Liver (tissue), 3 donors: ENCODE results near the gene UBE2D3.

Source experiments
- CTCF ChIP-seq: fragments of 150-350 bp; IDR thresholded peaks from 2 replicates; pipeline ENCODE4 v1.5.1; 2017; ENCODE audit warnings: improper control_type of control experiment, low read depth, low read length; ENCODE audit not compliant: missing input control
- JUND ChIP-seq, 2 donors: IDR thresholded peaks; 2 replicates each; pipeline ENCODE4 v1.6.1; 2016; ENCODE audit warnings: antibody characterized with exemption in 2 of 2
- MAX ChIP-seq: IDR thresholded peaks from 2 replicates; pipeline ENCODE4 v1.6.1; 2016; ENCODE audit warnings: antibody characterized with exemption
- SP1 ChIP-seq: IDR thresholded peaks from 2 replicates; pipeline ENCODE4 v1.6.1; 2018; ENCODE audit warnings: antibody characterized with exemption, mild to moderate bottlenecking
- donor health status: healthy.
- donor health status: healthy.

GRCh38 chr4:102809691-102810090 is 17.7 kb downstream of the UBE2D3 start:
- TF ChIP-seq CTCF (no peak), JUND (IDR thresholded peaks at IDR 0.05) (no peak), MAX (no peak), SP1 (no peak)
